Stimulated activated CD4-positive, alpha-beta T cell treated with anti-CD3 and anti-CD28 coated beads, Interleukin-4, amount 100 ng/mL, for 48 hours (primary cell): Measurements from ENCODE around the gene ZNF385A.

ENCODE experiments used
- DNase-seq, 2 donors: peaks; one replicate each; pipeline ENCODE4 v3.0.0-alpha.2; 2020; ENCODE audit warnings: low read depth in 2 of 2

ZNF385A gene

GRCh38 chr12:54415221-54415929, 30.8 kb upstream of the ZNF385A start:
- DNase-seq = no peak

- DNase-seq = peak in 1 of 2 donors; percentile 48
Measured at GRCh38 chr12:54413284-54414190, 29.0 kb upstream of the ZNF385A start.

GRCh38 chr12:54412786-54413185, 28.3 kb upstream of the ZNF385A start:
- DNase-seq = no peak

GRCh38 chr12:54412348-54412747, 27.8 kb upstream of the ZNF385A start:
- DNase-seq = no peak

- peak; percentile 51 to 56 for DNase-seq
Measured at GRCh38 chr12:54411391-54412241, 27.1 kb upstream of the ZNF385A start.

- no peak for DNase-seq
Measured at GRCh38 chr12:54409267-54409666, 24.7 kb upstream of the ZNF385A start.

GRCh38 chr12:54407183-54407905, 22.8 kb upstream of the ZNF385A start:
- no peak for DNase-seq

- no peak for DNase-seq
Measured at GRCh38 chr12:54405573-54405972, 21.0 kb upstream of the ZNF385A start.

GRCh38 chr12:54405106-54405505, 20.6 kb upstream of the ZNF385A start:
- DNase-seq = no peak

GRCh38 chr12:54404061-54405004, 19.8 kb upstream of the ZNF385A start:
- peak; percentile 42 to 62 for DNase-seq

- no peak for DNase-seq
Measured at GRCh38 chr12:54401119-54401518, 16.6 kb upstream of the ZNF385A start.

GRCh38 chr12:54398995-54399793, 14.7 kb upstream of the ZNF385A start:
- DNase-seq = peak; percentile 78 to 86

- DNase-seq = no peak
Measured at GRCh38 chr12:54398218-54398617, 13.7 kb upstream of the ZNF385A start.

GRCh38 chr12:54397157-54397556, 12.6 kb upstream of the ZNF385A start:
- no peak for DNase-seq

GRCh38 chr12:54395545-54395944, 11.0 kb upstream of the ZNF385A start:
- DNase-seq = no peak

- no peak for DNase-seq
Measured at GRCh38 chr12:54394986-54395385, 10.5 kb upstream of the ZNF385A start.

- DNase-seq = no peak
Measured at GRCh38 chr12:54394281-54394719, 9.8 kb upstream of the ZNF385A start.

- DNase-seq = no peak
Measured at GRCh38 chr12:54393743-54394142, 9.2 kb upstream of the ZNF385A start.

GRCh38 chr12:54393207-54393609, 8.7 kb upstream of the ZNF385A start:
- DNase-seq = no peak
